T-helper 1 cell treated with Interleukin-12 subunit alpha and Interleukin-12 subunit beta and Interleukin-4 antibody, amounts not matched to agents 30 μg/mL and 1 μg/mL, for 36 hours (primary cell): ENCODE results near the gene FUNDC1.
"Not testable (repeated sequence)": the region's sequence is repeated elsewhere in the genome, so short reads cannot be mapped to it uniquely, and the experiment has no call there.

Experiments used
- H3K27ac Mint-ChIP-seq: one replicate; pipeline ENCODE4 v1.8.0; 2021; ENCODE audit warnings: mild to moderate bottlenecking, mixed read lengths
- H3K27me3 Mint-ChIP-seq: one replicate; pipeline ENCODE4 v1.8.0; 2021; ENCODE audit warnings: low read depth, mixed read lengths
- H3K36me3 Mint-ChIP-seq: one replicate; pipeline ENCODE4 v1.8.0; 2021; ENCODE audit warnings: low read depth, mixed read lengths
- H3K4me1 Mint-ChIP-seq: one replicate; pipeline ENCODE4 v1.8.0; 2021; ENCODE audit warnings: low read depth, mixed read lengths
- H3K4me3 Mint-ChIP-seq: one replicate; pipeline ENCODE4 v1.8.0; 2021; ENCODE audit warnings: mild to moderate bottlenecking, moderate library complexity, mixed read lengths
- H3K9me3 Mint-ChIP-seq: one replicate; pipeline ENCODE4 v1.8.0; 2021; ENCODE audit warnings: mixed read lengths

Gene FUNDC1, protein sequence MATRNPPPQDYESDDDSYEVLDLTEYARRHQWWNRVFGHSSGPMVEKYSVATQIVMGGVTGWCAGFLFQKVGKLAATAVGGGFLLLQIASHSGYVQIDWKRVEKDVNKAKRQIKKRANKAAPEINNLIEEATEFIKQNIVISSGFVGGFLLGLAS

DNA sequence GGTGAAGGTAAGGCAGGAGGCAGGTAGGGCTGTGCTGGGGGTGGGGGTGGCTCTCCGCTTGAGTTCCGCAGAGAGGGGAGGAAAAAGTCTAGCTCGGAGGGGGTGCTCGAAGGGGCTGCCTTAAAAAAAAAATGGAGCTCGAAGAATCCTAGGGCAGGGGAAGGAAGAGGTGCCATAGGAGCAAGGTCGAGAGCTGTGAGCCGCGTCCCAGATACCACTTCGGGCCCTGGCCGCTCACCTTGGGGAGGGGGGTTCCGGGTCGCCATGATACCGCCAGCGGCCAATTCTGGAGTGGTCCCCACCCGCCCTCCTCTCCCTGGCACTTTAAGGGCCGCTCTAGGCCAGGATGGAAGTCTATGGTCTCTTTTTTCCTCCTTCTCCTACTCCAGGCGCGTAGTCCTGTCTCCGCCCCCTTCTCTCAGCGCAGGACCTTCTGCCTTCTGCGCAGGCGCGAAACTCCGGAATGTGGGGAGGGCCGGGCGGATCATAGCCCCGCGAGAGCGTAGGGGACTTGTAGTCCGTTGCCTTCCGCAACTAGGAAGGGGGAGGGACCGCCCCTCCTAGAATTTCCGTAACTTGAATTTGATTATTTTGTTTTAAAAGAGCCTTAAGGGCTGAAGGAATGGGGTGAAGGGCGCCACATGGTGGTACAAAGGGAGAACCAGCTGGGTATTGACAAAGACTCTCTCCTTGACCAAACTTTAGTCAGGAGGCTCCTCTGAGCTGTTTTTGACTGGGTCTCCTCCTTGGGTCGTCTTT is at the start of gene FUNDC1:
Gene FUNDC1 (minus strand): TSS at position 293 of the 759 bp plus-strand sequence. CDS start 27 bp downstream, at position 266.
- peak within 1 kb of the TSS; percentile 91 for H3K4me3 Mint-ChIP-seq
- H3K27me3 Mint-ChIP-seq: peaks cover 3% of the 10 kb centered on the region
- no peaks in the 10 kb centered on the region for H3K9me3 Mint-ChIP-seq
- H3K4me1 Mint-ChIP-seq: peaks cover 15% of the 10 kb centered on the region
- H3K27ac Mint-ChIP-seq: peak within 1 kb of the TSS; percentile 94
- H3K36me3 Mint-ChIP-seq: peaks cover 7% of the 10 kb centered on the region

GRCh38 chrX:44585866-44586265 is 43.2 kb upstream of the FUNDC1 start:
- no peak overlapping the region for H3K4me3 Mint-ChIP-seq
- H3K27me3 Mint-ChIP-seq: no peaks in the 10 kb centered on the region
- no peaks in the 10 kb centered on the region for H3K36me3 Mint-ChIP-seq
- H3K4me1 Mint-ChIP-seq: no peaks in the 10 kb centered on the region
- no peak overlapping the region for H3K27ac Mint-ChIP-seq
- H3K9me3 Mint-ChIP-seq: no peaks in the 10 kb centered on the region

- Mint-ChIP-seq H3K4me1 (no peaks in the 10 kb centered on the region), H3K27me3 (no peaks in the 10 kb centered on the region), H3K27ac (no peak overlapping the region), H3K9me3 (no peaks in the 10 kb centered on the region), H3K36me3 (no peaks in the 10 kb centered on the region), H3K4me3 (no peak overlapping the region)
Measured at GRCh38 chrX:44580466-44580865, 37.8 kb upstream of the FUNDC1 start.

GRCh38 chrX:44572340-44572938 is 29.8 kb upstream of the FUNDC1 start:
- H3K27me3 Mint-ChIP-seq: no peaks in the 10 kb centered on the region
- H3K36me3 Mint-ChIP-seq: no peaks in the 10 kb centered on the region
- peaks cover 14% of the 10 kb centered on the region for H3K9me3 Mint-ChIP-seq
- H3K4me3 Mint-ChIP-seq: no peak overlapping the region
- no peaks in the 10 kb centered on the region for H3K4me1 Mint-ChIP-seq
- no peak overlapping the region for H3K27ac Mint-ChIP-seq

- no peaks in the 10 kb centered on the region for H3K4me1 Mint-ChIP-seq
- no peak overlapping the region for H3K4me3 Mint-ChIP-seq
- peaks cover 14% of the 10 kb centered on the region for H3K9me3 Mint-ChIP-seq
- no peaks in the 10 kb centered on the region for H3K27me3 Mint-ChIP-seq
- H3K36me3 Mint-ChIP-seq: no peaks in the 10 kb centered on the region
- H3K27ac Mint-ChIP-seq: no peak overlapping the region
Measured at GRCh38 chrX:44570522-44570921, 27.9 kb upstream of the FUNDC1 start.

GRCh38 chrX:44569122-44569521 is 26.5 kb upstream of the FUNDC1 start:
- peaks cover 14% of the 10 kb centered on the region for H3K9me3 Mint-ChIP-seq
- H3K27ac Mint-ChIP-seq: no peak overlapping the region
- H3K4me1 Mint-ChIP-seq: no peaks in the 10 kb centered on the region
- no peak overlapping the region for H3K4me3 Mint-ChIP-seq
- H3K27me3 Mint-ChIP-seq: no peaks in the 10 kb centered on the region
- no peaks in the 10 kb centered on the region for H3K36me3 Mint-ChIP-seq

GRCh38 chrX:44568196-44568595 is 25.5 kb upstream of the FUNDC1 start:
- no peaks in the 10 kb centered on the region for H3K27me3 Mint-ChIP-seq
- no peak overlapping the region for H3K27ac Mint-ChIP-seq
- H3K4me1 Mint-ChIP-seq: no peaks in the 10 kb centered on the region
- no peak overlapping the region for H3K4me3 Mint-ChIP-seq
- H3K36me3 Mint-ChIP-seq: no peaks in the 10 kb centered on the region
- peaks cover 14% of the 10 kb centered on the region for H3K9me3 Mint-ChIP-seq

DNA sequence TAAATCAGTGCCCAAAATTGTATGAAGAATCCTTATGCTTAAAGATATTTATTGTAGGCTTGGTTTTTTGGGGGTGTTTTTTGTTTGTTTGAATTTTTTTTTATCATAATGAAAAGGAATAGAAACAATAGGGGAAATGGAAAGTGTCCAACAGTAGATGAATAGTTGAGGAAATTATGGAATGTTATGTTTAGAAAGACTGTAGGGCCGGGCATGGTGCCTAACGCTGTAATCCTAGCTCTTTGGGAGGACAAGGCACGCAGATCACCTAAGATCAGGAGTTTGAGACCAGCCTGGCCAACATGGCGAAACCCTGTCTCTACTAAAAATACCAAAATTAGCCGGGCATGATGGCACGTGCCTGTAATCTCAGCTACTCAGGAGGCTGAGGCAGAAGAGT is 19.2 kb upstream of the FUNDC1 start:
- H3K4me3 Mint-ChIP-seq, H3K9me3 Mint-ChIP-seq, H3K4me1 Mint-ChIP-seq, H3K27me3 Mint-ChIP-seq, H3K36me3 Mint-ChIP-seq, H3K27ac Mint-ChIP-seq: not testable (repeated sequence)

DNA sequence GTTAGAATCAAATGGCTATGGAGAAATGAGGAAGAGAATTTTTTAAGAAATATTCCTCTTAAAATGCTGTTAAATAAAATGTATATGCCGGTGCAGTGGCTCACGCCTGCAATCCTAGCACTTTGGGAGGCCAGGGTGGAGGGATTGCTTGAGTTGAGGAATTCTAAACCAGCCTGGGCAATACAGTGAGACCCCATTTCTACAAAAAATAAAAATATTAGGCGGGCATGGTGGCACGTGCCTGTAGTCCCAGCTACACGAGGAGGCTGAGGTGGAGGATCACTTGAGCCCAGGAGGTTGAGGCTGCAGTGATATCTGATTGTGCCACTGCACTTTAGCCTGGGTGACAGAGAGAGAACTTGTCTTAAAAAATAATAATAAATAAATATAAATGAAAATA is 7.9 kb upstream of the FUNDC1 start:
- Mint-ChIP-seq H3K4me3 (no peak overlapping the region), H3K27me3 (peaks cover under 1% of the 10 kb centered on the region), H3K27ac (no peak overlapping the region)

DNA sequence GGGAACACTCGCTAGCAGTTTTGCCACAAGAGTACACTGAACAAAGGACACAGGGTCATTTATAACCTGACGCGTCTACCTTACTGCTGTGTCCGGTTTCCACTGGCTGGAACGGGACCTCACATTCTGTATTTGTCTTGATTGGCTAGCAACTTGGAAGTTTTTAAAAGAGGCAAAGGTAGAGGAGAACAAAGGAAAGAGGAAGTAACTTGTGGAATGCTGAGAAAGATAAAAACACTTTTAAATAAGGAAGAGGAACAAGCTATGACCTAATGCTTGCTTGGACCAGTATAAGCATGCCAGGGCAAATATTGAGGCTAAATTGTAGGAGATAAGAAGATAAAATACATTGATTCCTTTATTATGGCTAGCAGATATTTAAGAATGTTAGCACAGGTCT is 2.8 kb upstream of the FUNDC1 start:
- H3K27ac Mint-ChIP-seq, H3K9me3 Mint-ChIP-seq, H3K4me3 Mint-ChIP-seq, H3K36me3 Mint-ChIP-seq, H3K27me3 Mint-ChIP-seq: not testable (repeated sequence)
- peaks cover 13% of the 10 kb centered on the region for H3K4me1 Mint-ChIP-seq

More for the DNA sequence above, 7.9 kb upstream of the FUNDC1 start:
- Mint-ChIP-seq H3K36me3 (no peaks in the 10 kb centered on the region), H3K9me3 (no peaks in the 10 kb centered on the region), H3K4me1 (no peaks in the 10 kb centered on the region)

DNA sequence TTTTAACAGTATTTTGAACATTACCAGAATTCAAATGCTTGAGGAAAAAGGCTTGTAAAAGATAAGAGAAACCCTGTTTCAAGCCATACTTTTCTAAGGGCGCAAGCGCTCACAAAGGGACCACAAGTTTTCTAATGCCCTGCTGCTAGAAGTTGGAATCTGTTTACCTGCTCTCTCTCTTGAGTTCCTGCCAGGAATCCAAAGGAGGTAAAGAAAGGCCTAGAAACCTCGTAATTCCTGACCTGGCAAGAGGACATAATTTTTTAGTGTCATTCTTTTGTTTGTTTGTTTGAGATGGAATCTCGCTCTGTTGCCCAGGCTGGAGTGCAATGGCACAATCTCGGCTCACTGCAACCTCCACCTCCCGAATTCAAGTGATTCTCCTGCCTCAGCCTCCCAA is 1.4 kb upstream of the FUNDC1 start:
- Mint-ChIP-seq H3K4me1 (peaks cover 15% of the 10 kb centered on the region), H3K27ac (no peak overlapping the region), H3K9me3 (no peaks in the 10 kb centered on the region), H3K36me3 (peaks cover 3% of the 10 kb centered on the region), H3K27me3 (peaks cover 3% of the 10 kb centered on the region), H3K4me3 (no peak overlapping the region)

DNA sequence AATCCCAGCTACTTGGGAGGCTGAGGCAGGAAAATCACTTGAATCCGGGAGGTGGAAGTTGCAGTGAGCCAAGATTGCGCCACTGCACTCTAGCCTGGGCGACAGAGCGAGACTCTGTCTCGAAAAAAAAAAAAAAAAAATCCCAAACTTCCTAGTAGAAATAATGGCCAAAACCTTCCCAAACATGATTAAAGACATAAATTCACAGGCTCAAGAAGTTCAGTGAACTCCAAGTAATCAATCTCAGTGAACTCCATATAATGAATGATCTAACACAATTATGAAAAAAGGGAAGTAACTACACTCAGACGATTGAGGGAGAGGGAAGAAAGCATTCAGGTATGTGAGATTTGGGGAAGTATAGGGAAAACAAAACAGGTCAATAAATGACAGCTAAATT is 6.5 kb downstream of the FUNDC1 start:
- no peak overlapping the region for H3K4me3 Mint-ChIP-seq
- H3K4me1 Mint-ChIP-seq: peaks cover 2% of the 10 kb centered on the region
- peaks cover 16% of the 10 kb centered on the region for H3K36me3 Mint-ChIP-seq
- H3K27ac Mint-ChIP-seq: no peak overlapping the region
- H3K9me3 Mint-ChIP-seq: no peaks in the 10 kb centered on the region
- no peaks in the 10 kb centered on the region for H3K27me3 Mint-ChIP-seq

DNA sequence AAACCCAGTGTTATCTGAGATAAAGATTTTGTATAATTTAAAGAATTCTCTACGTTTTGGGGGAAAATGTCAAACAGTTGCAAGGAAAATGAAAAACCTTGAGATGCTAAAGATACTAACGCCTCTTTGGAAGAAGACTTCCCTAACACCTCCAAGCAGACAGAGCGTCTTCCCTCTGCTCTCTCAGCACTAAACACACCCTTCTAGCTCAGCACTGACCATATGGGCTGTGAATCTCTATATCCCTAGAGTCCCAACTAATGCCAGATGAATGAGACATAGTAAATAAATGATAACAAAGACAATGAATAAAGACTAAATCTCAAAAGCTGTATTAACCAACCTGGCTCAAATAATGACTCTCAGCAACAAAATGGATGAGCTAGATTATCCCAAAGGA is 13.3 kb downstream of the FUNDC1 start:
- H3K36me3 Mint-ChIP-seq: peaks cover 4% of the 10 kb centered on the region
- H3K27ac Mint-ChIP-seq: no peak overlapping the region
- H3K27me3 Mint-ChIP-seq: no peaks in the 10 kb centered on the region
- no peaks in the 10 kb centered on the region for H3K4me1 Mint-ChIP-seq
- H3K4me3 Mint-ChIP-seq: no peak overlapping the region
- no peaks in the 10 kb centered on the region for H3K9me3 Mint-ChIP-seq

DNA sequence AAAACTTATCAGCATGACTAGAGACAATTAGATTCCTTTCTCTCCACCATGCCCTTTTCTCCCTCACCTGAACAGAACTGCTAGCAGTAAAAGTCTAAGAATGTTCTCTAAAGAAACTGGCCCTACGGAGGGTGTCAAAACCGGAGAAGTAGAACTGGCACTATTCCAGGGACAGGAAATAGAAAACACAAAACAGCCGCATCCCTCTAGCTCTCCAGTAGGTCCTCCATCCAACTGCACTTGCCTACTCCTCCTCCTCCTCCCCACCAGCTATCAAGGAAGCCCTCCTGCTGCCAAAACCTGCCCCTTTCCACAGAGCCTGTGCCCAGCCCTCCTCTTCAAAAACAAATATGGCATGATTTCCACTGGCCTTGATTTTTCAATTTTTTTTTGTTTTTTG is 28.4 kb downstream of the FUNDC1 start:
- Mint-ChIP-seq H3K4me3 (no peak overlapping the region), H3K27me3 (no peaks in the 10 kb centered on the region), H3K27ac (no peak overlapping the region), H3K9me3 (no peaks in the 10 kb centered on the region), H3K36me3 (no peaks in the 10 kb centered on the region), H3K4me1 (no peaks in the 10 kb centered on the region)

DNA sequence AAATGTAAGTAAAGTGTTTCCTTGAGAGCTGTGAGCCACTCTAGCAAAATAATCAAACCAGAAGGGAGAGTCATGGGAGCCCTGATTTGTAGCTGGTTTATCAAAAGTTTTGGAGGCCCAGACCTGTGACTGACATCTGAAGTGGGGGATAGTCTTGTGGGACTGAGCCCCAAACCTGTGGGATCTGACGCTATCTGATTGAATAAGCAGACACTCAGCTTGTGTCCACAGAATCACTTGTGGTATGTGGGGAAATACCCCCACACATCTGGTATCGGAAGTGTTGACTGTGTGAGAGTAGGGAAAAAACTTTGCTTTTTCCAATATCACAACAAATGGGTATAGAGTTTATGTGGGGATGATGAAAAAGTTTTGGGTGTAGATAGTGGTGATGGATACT is 35.4 kb downstream of the FUNDC1 start:
- no peak overlapping the region for H3K4me3 Mint-ChIP-seq
- no peaks in the 10 kb centered on the region for H3K27me3 Mint-ChIP-seq
- H3K36me3 Mint-ChIP-seq: no peaks in the 10 kb centered on the region
- no peaks in the 10 kb centered on the region for H3K4me1 Mint-ChIP-seq
- H3K9me3 Mint-ChIP-seq: no peaks in the 10 kb centered on the region
- H3K27ac Mint-ChIP-seq: no peak overlapping the region
